GM12864 (cell line): ENCODE data around the gene GSDME.

Experiments
- DNase-seq: peaks from one replicate; pipeline ENCODE4 v3.0.0-alpha.2; 2011; ENCODE audit warnings: low read depth
- H3K4me3 ChIP-seq: 2 replicates; pipeline ENCODE4 v1.5.1; 2011; ENCODE audit warnings: mild to moderate bottlenecking, low read depth, low read length, control low read depth
- CTCF ChIP-seq: IDR thresholded peaks from 2 replicates; pipeline ENCODE4 v1.5.1; 2011; ENCODE audit warnings: low read depth, mild to moderate bottlenecking, moderate library complexity, low read length, control low read depth, inconsistent platforms; ENCODE audit errors: missing control alignments

GSDME gene

DNA sequence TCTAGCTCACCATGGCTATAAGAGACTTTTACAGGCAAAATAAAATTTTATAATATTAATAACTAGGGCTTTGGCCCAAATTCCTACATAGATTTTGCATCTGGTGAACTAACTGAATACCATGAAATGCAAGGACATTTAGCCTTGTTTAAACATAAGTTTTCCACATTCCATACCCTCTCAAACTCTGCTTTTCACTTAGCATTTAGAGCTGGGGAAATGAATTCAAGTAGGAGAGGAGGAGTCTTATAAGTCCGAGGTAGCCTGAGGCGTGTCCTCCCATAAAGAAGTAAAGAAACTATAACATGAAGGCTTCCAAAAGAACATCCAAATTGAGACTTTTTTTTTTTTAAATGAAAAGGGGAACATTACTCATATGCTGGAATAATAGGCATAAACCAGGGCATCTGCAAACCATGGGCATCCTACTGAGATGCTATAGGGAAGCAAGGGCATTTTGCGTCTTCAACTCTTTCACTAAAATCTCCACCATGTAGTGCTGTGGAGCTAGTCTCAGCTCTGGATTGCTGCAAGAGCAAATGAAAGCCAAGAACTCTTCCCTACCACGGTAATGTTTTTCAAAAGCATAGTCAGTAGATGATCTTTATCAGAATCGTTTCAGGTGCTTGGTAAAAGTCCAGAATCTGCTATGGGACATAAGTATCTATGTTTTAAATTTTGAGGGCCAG lies 104.9 kb downstream of the GSDME start:
- no peak overlapping the region for H3K4me3 ChIP-seq
- TF ChIP-seq CTCF, result no peak
- DNase-seq, result no peak
